C4-2B (cell line): Measurements from ENCODE around the gene ZNF225.

ENCODE experiments used
- ZFX ChIP-seq: fragments of 450-650 bp; IDR thresholded peaks from 2 replicates; pipeline ENCODE4 v1.6.1; 2017
- TF ChIP-seq, protein P1 (sequence below): fragments of 450-650 bp; conservative IDR thresholded peaks from 2 replicates; pipeline ENCODE4 v1.5.1; 2017; ENCODE audit warnings: mild to moderate bottlenecking

DNA sequence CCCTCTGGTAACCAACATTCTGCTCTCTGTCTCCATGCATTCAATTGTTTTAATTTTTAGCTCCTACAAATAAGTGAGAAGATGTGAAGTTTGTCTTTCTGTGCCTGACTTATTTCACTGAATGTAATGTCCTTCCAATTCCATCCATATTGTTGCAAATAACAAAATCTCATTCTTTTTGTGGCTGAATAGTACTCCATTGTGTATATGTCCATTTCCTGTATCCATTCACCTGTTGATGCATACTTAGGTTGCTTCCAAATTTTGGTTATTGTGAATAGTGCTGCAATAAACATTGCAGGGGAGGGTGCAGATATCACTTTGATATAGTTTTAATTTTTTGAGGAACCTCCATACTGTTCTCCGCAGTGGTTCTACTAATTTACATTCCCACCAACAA lies 43.8 kb upstream of the ZNF225 start:
- TF ChIP-seq, protein P1, sequence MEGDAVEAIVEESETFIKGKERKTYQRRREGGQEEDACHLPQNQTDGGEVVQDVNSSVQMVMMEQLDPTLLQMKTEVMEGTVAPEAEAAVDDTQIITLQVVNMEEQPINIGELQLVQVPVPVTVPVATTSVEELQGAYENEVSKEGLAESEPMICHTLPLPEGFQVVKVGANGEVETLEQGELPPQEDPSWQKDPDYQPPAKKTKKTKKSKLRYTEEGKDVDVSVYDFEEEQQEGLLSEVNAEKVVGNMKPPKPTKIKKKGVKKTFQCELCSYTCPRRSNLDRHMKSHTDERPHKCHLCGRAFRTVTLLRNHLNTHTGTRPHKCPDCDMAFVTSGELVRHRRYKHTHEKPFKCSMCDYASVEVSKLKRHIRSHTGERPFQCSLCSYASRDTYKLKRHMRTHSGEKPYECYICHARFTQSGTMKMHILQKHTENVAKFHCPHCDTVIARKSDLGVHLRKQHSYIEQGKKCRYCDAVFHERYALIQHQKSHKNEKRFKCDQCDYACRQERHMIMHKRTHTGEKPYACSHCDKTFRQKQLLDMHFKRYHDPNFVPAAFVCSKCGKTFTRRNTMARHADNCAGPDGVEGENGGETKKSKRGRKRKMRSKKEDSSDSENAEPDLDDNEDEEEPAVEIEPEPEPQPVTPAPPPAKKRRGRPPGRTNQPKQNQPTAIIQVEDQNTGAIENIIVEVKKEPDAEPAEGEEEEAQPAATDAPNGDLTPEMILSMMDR, result no peak
- no peak for TF ChIP-seq ZFX
